ENCODE results near the gene RPL18A.

GRCh38 chr19:17835182-17836006, 24.3 kb upstream of the RPL18A start:
- TF ChIP-seq POLR2A (IDR thresholded peaks at IDR 0.05) (no peak), CTCF (IDR thresholded peaks at IDR 0.05 in 4 of 5, conservative IDR thresholded peaks at IDR 0.05 in 1 of 5) (no peak)

All from gastrocnemius medialis (tissue), 4 donors.